ENCODE data around the gene DUXB. TPM values are rescaled to one million over a fixed set of nuclear protein-coding genes. Genes with fewer than 3 reads are reported as not detected.

Gene DUXB
- total RNA-seq, 1 donor from 2014 or later: not detected

DNA sequence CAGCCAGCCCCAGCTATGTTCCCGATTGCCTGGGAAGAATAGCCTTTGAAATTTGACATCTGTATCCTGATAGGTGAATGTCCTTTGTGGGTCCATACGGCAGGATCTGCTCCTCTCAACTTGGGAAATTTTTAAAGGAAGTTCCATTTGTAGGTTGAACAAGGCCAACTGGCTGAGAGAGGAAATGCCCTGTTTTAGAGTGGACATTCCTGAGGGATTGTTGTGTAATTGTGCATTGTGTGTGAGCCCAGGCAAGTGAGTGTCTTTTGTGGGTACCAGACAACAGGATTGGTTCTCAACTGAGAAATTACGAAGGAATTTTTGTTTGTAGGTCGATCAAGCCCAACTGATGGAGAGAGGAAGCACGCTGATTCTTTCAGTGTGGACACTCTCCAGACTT lies 21.9 kb downstream of the DUXB start:
- ATAC-seq (ENCODE audit: poor library complexity): no peak
- intact Hi-C loops (cut with DNase I): no loop called here

DNA sequence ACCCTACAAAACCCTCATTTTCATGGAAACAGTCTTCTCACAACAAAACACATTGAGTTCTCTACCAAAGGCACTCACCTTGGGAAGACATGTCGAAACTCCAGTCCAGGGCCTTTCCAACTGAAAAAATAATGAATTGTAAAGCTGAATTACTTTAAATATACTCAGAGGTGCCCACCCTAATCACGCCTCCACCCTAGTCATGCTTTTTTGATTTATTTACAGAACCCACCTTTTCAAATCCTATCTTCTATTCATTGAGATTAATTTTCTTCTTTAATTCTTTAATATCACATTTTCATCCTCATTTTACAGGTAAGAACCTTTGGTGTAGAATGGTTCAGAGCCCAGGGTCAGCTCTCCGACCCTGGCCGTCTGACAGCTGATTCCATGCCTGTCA lies 24.4 kb downstream of the DUXB start, which contains the start of gene CPHXL2:
Gene CPHXL2, minus strand, starts transcription at position 101 of the 400 bp plus-strand sequence. Its CDS starts 10 bp downstream, at position 91.
- intact Hi-C loops (cut with DNase I): no loop called here
- ATAC-seq (ENCODE audit: poor library complexity) (no peak), DNase-seq (no peak)

More for the DNA sequence above, 21.9 kb downstream of the DUXB start:
- DNase-seq: no peak

- no peak for DNase-seq
- intact Hi-C loops (cut with DNase I): no loop called here
- no peak for ATAC-seq (ENCODE audit: poor library complexity)
Observed at GRCh38 chr16:75667503-75667902, 33.8 kb downstream of the DUXB start.

DNA sequence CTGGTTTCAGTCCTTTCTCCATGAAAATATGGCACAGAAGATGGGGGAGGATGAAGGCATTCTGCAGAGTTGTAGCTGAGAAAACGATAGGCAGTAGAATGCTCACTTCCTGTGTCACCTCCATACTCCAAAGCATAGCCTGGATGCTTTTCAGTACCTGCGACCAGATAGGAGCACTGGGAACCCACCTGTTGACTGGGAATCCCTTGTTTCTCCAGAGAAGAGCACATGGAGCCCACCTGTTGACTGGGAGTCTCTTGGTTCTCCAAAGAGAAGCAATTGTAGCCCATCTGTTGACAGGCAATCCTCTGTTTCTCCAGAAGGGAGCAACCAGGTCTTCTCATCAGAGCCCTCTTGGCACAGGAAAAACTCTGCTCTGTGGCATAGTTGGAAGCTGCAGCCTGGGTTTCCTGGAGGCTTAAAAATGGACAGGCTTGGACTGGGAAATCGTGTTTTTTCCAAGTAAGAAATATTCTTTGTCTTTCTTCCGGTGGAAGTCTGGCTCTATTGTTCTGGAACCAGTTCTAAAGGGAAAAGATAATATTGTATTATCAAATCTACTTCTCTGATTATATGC lies 40.4 kb downstream of the DUXB start:
- DNase-seq (no peak), ATAC-seq (ENCODE audit: poor library complexity) (peak; percentile 12)
- intact Hi-C loops (cut with DNase I): no loop called here

DNA sequence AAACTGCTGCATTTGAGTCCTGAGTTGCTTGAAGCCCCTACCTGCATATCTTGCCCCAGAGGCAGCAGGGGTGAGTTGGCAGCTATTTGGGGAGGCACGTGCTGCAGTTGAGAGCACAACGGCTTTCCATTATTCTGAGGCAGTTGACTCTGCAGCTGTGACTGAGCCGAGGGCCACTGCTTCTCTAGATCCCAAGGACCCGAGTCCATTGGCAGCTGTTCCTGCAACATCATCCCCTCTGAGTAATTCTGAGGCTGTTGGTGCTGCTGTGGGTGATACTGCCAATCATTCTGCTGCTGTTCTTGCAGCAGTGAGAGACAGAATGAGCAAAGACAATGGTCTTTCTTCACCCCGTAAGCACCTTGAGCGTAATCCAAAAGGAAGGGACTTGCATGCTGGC lies 40.9 kb downstream of the DUXB start:
- DNase-seq: no peak
- no peak for ATAC-seq (ENCODE audit: poor library complexity)
- intact Hi-C loops (cut with DNase I): no loop called here

DNA sequence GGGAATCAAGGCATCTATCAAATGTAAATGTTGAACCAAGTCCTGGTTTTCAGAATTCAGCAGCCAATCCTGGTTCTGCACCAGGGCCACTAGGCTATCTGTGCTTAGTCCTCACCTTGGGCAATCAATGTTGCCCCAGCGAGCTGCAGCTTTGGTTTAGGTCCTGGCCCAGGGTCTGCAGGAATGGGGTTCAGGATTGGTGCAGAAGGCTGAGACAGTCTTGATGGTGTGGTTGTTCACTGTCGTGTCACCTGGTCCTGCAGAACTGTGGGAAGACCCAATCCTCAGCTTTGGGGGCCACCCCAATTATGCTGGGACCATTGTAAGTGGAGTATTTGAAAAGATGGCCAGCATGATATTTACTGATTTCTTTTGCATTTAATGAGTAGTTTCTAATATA lies 43.1 kb downstream of the DUXB start:
- ATAC-seq (ENCODE audit: poor library complexity) (no peak), DNase-seq (no peak)
- intact Hi-C loops (cut with DNase I): no loop called here

- intact Hi-C loops (cut with DNase I): no loop called here
- no peak for ATAC-seq (ENCODE audit: poor library complexity)
- no peak for DNase-seq
Observed at GRCh38 chr16:75653922-75654321, 47.3 kb downstream of the DUXB start.

DNA sequence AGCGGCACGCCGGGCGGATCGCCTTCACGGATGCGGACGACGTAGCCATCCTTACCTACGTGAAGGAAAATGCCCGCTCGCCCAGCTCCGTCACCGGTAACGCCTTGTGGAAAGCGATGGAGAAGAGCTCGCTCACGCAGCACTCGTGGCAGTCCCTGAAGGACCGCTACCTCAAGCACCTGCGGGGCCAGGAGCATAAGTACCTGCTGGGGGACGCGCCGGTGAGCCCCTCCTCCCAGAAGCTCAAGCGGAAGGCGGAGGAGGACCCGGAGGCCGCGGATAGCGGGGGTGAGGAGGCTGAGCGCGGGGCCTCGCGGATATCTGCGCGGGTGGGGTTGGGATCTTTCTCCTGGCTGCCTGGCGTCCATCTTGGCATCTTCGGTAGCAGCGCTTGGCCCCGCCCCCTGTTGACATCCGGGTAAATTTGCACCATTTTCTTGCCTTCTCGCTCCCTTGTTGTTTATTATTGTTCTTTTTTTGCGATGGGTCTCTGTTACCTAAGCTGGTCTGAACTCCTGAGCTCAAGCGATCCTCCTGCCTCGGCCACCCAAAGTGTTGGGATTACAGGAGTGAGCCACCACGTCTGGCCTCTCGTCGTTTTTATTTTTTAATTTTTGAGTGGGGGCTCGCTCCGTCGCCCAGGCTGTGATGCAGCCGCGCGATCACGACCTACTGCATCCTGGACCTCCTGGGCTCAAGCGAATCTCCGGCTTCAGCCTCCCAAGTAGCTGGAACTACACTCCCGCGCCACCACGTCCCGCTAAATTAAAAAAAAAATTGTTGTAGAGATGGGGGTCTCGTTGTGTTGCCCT lies 52.8 kb downstream of the DUXB start:
- ATAC-seq (ENCODE audit: poor library complexity) (peak; percentile 84), DNase-seq (peak; percentile 92)
- intact Hi-C loops (cut with DNase I): loop anchor here (10.0 kb wide), 1 partner anchor 116 kb away; no protein-coding TSS in a partner anchor

DNA sequence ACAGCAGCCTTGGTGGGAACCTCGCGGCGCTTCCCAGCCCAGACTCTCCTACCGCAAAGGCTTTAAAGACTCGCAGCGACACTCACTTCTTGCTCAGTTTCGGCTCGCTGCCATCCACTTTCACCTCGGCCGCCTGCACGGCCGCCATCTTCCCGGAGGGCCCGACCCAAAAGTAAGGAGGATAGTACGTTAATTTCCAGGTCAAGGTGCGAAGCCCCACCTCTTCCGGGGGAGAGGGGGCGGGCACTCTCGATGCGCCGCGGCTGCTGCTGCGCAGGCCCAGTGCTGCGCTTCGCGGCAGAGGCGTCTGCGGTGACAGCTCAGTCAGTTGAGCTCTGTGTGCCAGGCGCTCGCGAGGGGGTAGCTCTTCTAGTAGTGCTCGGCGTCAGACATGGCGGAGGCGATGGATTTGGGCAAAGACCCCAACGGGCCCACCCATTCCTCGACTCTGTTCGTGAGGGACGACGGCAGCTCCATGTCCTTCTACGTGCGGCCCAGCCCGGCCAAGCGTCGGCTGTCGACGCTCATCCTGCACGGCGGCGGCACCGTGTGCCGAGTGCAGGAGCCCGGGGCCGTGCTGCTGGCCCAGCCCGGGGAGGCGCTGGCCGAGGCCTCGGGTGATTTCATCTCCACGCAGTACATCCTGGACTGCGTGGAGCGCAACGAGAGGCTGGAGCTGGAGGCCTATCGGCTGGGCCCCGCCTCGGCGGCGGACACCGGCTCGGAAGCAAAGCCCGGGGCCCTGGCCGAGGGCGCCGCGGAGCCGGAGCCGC lies 53.6 kb downstream of the DUXB start, which contains the start of the genes KARS1 and TERF2IP:
Gene KARS1, minus strand, starts transcription at position 174 of the 773 bp plus-strand sequence. Its CDS starts 26 bp downstream, at position 148.
Gene TERF2IP, plus strand, starts transcription at position 282 of the 773 bp plus-strand sequence. Its CDS starts 110 bp downstream, at position 392.
- peak; percentile 97 for ATAC-seq (ENCODE audit: poor library complexity)
- intact Hi-C loops (cut with DNase I): loop anchor here (10.0 kb wide), 1 partner anchor 117 kb away; no protein-coding TSS in a partner anchor
- DNase-seq: peak; percentile 95

DNA sequence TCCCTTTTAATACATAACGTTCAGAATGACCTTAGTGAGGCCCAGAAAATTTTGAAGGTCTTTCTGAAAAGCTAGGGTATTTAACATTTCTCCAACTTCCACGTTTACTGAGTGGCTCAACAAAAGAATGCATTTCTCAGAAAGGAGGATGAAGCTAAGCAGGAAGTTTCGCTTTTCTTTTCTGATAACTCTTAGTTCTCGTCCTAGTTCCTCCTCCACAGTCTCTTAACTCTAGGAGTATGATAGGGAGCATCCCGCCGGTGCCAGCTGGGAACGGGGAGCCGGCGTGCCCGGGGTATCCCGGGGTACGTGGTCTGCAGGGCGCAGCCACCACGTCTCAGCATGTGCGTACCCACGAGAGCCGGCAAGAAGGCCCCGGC lies 54.2 kb downstream of the DUXB start:
- peak; percentile 31 for ATAC-seq (ENCODE audit: poor library complexity)
- intact Hi-C loops (cut with DNase I): loop anchor here (10.0 kb wide), 1 partner anchor 118 kb away; no protein-coding TSS in a partner anchor
- DNase-seq: no peak

GRCh38 chr16:75644240-75645012 lies 56.8 kb downstream of the DUXB start:
- intact Hi-C loops (cut with DNase I): loop anchor here (10.0 kb wide), 1 partner anchor 120 kb away; no protein-coding TSS in a partner anchor
- no peak for ATAC-seq (ENCODE audit: poor library complexity)
- no peak for DNase-seq

Other genes starting within 250 kb of the DUXB start
- gene TMEM170A, start 236.8 kb downstream of the DUXB start, total RNA-seq: 9.5 TPM
- gene CHST6, start 206.0 kb downstream of the DUXB start, total RNA-seq: 0.78 TPM
- 0.22 TPM for gene CHST5, start 165.4 kb downstream of the DUXB start, total RNA-seq
- gene TMEM231, start 145.2 kb downstream of the DUXB start, total RNA-seq: 4.1 TPM
- gene GABARAPL2, start 135.1 kb downstream of the DUXB start, total RNA-seq: 239 TPM
- gene ADAT1, start 78.2 kb downstream of the DUXB start, total RNA-seq: 19.3 TPM
- gene KARS1, start 53.8 kb downstream of the DUXB start, total RNA-seq: 137 TPM
- 50.7 TPM for gene TERF2IP, start 53.7 kb downstream of the DUXB start, total RNA-seq
- gene CPHXL2, start 24.5 kb downstream of the DUXB start, total RNA-seq: not detected
- not detected for gene CPHXL, start 25.0 kb upstream of the DUXB start, total RNA-seq

All from Right ventricle myocardium superior (tissue), 1 donor.